HCEC 1CT (cell line): Measurements from ENCODE around the gene CAPN5.
A peak's percentile ranks its signal among the peaks of the same experiment; 100 is the strongest.

ENCODE experiments used
- DNase-seq: peaks from one replicate; pipeline ENCODE4 v3.0.0-alpha.2; 2017

The CAPN5 gene

DNA sequence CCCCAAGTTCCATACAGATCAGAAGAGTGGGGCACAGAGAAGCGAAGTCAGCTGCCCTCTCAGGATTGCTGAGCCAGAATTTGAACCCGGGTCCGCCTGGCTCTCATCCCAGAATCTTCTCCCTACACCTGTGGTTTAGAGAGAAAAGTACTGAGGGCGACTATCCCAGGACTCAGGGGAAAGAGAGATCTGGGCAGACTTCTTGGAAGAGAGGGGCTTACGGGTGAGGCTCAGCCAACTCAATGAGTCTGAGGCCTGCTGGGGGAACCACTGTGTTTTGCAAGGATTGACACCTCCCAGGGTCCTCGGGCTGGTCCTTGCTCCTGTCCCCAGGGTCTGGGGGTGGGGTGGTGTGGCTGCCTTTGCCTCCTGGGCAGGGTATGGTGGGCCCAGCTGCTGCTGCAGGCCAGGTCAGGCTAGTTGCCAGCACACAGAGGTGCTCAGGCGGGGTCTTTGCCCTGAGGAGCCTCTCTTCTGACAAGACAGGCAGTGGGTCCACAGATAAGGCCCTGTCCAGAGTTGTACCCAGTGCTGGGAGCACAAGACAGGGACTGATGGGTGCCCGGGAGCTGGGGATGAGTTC is 1.2 kb downstream of the CAPN5 start:
- no peak for DNase-seq

DNA sequence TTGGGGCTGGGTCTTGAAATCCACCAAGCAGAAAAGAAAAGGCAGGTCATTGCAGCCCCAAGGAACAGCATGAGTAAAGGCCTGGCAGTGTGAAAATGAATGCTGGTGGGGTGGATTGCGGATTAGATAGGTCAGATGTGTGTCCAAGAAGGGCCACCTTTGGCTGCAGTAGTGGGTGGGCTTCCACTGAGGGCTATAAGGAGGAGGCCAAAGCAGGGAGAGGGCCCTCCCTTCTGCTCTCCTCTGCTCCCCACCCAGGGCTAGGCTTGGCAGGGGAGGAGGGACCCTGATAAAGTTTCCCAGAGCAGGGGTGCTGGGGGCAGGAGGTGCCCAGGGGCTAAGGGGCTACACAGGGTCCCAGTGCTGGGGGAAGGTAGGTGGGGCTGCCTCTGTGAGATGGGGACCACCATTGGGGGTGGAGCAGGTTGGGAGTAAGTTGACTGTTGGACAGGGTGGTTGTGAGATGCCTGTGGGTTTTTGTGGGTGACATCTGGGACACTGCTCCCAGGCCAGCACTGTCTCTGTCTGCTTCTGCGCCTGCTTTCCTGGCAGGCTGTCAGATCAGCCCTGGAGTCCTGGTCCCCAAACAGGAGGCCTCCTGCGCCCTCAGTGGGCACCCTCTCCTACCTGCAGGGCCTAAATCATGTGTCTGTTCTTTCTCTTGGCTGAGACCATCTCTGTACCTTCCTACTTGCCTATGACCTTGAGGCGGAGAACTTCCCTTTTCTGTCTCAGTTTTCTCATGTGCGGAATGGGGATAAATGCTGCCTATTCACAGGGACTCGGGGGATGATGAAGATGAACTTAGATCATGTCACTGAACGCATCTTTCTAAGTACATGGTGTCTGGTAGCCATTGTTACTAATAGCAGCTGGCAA is 1.9 kb downstream of the CAPN5 start:
- no peak for DNase-seq

DNA sequence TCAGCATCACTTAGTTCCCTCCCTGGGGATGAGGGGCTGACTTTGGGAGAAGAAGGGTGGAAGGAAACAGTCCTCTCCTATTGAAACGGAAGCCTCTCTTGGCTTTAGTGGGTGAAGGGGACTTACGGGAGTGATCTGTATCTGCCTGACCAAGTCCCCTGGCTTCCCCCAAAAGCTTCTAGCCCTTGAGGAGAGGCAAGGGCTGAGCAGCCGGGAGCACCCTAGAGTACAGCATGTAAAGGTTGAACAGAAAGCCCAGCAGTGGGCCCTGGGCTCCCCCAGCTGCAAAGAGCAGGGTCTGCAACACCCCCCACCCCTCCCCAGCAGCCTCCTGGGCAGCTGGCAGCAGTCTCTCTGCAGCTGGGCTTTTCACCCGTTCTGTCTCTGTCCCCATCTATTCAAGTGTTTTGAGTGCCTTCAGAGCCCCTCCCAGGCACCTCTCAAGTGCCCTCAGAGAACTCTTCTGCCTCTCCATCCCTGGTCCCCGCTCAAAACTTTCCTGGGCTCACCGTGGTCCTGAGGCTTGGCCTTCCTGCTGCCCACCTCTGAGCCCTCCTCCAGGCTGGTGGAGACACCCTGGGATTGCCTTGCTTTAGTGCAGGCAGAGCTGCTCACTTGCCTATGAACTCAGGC is 2.7 kb downstream of the CAPN5 start:
- no peak for DNase-seq

DNA sequence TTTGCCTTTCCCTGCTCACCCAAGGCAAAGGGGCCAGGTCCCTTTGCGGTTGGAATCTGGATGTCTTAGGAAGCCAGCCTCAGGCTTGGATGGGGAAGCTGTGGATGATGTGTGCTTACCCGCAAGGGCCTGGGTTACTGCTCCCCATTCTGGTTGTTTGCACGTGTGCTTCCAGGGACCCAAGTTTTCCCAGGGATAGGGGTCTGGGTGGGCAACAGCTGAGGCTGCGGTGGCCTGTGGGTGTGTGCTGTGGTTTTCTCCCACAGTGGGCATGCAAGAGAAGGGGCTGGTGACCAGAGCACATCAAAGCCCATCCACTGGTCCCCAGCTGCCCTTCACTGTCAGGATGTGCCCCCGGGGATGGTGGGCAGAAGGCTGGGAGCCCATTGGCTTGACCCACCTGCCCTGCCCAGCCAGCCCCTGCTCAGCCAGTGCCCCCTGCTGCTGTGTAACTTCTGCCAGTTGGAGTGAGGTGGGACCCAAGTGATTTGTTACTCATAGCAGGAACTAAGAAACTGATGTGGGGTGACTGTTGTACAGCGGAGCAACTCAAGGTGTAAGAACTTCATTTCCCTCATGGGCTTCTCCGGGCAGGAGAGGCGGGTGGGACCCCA is 3.3 kb downstream of the CAPN5 start:
- DNase-seq: no peak

DNA sequence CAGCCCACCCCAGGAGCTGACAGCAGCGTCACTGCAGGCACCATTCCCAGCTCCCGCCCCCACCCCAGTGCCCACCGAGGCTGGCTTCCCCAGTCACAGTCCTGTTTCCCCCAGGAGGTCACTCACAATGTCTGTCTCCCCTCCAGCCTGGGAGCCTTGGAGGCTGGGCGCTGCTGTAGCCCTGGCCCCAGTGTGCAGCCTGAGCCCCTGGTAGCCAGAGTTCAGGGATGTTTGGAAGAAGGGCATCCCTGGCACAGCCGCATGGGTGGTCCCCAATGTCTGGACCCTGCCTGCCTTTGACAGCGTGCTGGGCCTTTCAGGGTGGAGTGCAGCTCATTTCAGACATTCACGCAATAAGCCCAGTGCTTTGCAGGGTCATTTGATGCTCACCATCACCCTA is 4.3 kb downstream of the CAPN5 start:
- no peak for DNase-seq

DNA sequence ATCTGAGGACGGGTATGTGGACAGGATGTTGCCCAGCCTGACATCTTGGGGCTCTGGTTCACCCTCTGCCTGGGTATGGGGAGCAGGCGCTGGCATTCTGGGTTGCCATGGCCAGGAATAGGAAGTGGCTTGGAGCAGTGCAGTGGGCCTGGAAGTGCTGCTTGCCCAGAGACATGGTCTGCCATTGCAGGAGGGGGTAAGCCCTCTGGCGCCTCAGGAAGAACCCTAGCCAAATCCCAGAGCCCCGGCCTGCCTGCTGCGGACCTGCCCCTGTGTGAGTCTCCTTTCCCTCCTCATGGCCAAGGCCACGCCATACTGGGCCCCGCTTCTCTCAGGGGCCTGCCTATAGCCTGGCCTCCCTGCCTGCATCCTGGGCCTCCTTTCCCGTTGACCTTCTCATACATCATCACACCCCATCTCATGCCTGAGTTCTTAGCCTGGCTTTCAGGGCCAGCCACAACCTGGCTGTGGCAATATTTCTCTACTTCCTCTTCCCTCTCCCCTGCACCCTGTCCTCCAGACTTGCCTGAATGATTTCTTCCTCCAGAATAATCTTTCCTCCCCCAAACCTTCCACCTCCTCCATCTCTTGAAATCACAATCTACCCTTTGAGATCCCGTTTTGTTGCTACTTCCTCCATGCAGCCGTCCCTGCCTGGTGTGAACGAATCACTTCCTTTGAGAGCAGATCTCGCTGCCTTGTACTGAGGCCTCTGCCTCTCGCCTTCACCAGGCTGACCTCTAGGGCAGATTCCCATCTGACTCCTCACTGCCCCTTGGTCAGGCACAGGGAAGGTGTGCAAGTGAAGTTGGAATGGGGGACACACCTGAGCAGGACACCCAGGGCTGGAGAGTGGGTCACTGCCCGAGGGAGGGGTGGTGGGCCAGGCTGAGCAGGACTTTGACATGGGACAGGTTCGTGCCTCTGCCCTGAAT is 5.2 kb downstream of the CAPN5 start:
- DNase-seq: peak; percentile 52

DNA sequence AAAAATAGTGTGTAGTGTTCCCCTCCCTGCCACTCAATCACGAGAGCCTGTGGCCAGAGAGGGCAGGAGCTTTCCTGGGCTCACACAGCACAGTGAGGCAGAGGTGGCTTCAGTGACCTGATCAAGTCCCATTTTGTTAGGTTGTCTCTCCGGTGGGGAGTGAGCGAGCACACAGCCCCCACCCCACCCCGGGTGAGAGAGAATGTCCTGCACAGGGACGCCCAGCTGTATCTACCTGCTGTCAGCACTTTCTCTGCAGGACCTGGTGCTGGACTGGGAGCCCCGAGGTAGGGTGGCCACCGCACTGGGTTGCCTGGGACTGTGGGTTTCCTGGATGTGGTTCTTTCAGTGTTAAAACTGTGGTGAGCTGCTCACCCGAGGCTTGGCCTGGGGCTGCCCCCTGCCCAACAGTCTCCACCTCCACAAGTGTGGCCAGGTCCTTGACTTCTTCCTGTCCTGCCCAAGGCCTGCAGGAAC is 6.1 kb downstream of the CAPN5 start:
- no peak for DNase-seq

DNA sequence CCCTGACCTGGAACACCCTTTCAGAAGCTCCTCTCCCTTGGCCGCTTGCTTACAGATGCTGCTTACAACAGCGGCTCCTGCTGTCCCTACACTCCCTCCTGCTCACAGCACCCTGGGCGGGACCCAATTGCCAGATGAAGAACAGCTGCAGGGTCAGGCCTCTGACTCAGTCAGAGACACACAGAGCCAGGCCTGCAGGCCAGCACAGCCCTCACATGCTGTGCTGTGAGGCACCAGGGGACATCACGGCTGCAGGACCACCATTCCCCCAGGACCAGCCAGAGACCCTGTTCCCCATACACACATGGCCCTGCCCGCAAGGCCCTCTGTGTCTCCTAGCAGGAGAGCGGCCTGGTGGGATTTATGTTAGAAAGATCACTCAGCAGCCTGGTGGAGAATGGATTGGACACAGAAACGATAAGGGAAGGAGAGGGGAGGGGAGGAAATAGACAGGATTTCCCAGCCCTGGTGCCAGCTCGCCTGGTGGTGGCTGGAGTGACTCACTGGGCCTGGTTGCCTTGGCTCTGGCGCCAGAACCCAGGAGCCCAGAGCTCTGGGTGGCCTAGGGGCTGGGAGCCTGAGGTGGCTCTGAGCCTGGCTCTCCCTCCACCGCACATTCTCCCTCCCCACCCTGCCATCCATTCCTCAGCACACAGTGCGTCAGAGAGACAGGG is 6.7 kb downstream of the CAPN5 start:
- peak; percentile 98 for DNase-seq

DNA sequence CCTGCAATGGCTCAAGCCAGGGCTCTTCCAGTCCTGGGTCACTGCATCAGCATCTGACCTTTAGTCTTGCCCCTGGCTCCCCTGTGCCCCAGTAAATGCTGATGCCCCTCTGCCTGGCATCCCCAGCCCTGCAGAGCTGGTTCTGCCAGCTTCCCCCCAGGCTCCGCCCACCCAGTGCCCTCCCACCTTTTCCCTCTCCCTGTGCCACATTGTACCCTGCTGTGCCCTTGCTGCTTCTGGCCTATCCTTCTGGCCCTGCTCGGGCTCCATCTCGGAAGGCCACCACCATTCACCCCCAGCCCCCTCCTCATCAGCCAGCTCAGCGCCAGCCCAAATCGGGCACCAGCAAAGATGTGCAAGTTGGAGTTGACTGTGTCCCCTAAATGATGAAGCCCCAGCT is 7.4 kb downstream of the CAPN5 start:
- no peak for DNase-seq

DNA sequence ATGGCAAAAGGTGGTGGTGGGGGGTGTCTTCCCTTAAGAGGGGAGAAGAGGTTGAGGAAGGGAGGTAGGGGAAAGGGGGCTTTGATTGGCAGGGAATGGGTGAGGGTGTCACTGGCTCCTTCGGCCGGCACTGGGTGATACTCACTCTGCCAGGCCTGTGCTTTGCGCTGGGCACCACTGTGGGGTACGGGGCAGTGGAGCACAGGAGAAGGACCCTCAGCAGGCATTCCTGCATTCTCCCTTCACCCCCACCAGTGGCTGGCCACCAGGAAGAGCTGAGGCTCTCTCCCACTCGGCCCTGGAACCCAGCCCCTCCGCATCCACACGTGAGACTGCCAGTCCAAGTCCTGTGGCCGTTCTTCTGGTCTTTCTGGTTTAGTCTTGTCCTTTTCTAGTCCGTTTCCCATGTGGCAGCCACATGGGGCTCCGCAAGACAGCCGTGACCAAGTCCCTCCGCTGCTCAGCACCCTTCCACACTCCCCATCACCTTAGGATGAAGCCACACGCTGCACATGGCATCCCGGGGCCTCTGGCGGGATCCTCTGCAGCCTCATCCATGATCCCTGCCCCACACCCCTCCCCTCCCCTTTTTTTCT is 8.0 kb downstream of the CAPN5 start:
- DNase-seq: no peak

DNA sequence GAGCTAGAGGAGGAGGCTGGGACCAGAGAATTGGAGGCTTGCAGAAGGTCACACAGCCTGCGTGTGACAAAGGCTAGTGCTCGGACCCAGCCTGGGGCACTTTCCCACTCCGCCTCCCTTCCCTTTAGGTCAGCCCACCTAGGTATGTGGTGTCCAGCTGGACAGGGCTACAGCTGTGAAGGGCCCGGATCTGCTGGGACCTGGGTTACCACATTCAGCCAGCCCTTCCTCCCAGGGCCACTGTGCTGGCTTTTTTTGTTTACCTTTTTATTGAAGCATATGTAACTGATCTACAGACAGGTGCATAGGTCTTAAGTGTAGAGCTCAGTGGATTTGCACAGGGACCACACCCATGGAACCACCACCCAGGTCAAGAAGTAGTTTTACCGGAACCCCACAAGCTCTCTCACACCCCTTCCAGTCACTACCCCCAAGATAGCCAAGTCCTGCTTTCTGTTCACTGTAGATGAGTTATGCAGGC is 8.7 kb downstream of the CAPN5 start:
- no peak for DNase-seq

DNA sequence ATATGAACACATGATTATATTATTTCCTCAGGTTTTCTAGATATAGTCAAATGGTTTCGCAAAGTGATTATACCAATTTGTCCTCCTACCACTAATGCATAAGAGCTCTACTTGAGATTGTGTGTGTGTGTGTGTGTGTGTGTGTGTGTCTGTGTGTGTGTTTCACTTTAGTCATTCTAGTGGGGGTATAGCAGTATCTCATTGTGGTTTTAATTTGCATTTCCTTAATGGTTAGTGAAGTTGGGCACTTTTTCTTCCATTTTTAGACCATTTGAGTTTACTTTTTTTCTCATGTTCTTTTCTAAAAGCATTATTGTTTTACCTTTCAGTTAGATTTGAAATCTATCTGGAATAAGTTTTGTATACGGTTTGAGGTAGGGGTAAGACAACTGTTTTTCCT is 12.9 kb downstream of the CAPN5 start:
- DNase-seq: no peak

DNA sequence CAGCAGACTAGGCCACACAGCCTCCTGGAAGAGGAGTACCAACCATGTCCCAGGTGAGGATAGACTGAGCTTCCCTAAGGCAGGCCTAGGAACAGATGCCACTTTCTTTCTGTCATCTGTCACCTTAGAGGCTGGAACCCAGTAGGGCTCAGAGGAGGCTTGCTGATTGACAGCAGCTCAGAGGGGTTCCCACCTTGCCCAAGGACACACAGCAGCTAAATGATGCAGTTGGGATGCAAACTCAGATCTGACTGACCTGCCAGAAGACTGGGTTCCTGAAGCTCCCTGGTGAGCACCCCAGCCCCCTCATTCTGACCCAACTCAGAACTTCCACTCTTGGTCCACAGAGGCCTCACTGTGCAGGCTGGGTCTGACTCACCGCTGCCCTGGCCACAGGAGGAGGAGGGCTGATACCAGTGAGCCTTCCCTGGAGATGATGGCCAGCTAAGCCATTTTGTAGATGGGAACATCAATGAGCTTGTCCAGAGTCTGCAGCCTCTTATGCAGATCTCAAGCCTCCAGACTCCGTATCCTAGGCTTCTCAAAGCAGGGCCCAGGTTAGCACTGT is 14.0 kb downstream of the CAPN5 start:
- DNase-seq: peak; percentile 31

DNA sequence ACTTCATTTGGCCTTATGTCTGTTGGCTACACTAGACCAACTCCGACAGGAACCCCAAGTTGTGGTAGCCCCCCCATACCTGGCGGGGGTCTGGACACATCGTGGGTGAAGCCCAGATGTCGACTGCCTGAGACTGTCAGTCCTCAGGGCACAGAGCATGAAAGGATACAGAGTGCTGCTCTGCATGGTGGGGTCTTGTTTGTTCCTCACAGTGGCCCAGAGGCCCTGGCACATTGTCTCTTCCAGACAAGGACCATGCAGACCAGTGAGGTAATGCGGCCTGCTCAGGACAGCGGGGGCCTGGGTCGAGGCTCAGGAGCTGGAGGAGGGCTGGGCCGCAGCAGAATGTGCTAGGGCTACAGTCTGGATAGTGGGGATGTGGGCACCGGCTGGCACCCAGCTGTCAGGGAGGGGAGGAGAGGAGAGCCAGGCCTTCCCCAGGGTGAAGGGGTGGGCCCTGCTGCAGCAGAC is 14.6 kb downstream of the CAPN5 start:
- no peak for DNase-seq

DNA sequence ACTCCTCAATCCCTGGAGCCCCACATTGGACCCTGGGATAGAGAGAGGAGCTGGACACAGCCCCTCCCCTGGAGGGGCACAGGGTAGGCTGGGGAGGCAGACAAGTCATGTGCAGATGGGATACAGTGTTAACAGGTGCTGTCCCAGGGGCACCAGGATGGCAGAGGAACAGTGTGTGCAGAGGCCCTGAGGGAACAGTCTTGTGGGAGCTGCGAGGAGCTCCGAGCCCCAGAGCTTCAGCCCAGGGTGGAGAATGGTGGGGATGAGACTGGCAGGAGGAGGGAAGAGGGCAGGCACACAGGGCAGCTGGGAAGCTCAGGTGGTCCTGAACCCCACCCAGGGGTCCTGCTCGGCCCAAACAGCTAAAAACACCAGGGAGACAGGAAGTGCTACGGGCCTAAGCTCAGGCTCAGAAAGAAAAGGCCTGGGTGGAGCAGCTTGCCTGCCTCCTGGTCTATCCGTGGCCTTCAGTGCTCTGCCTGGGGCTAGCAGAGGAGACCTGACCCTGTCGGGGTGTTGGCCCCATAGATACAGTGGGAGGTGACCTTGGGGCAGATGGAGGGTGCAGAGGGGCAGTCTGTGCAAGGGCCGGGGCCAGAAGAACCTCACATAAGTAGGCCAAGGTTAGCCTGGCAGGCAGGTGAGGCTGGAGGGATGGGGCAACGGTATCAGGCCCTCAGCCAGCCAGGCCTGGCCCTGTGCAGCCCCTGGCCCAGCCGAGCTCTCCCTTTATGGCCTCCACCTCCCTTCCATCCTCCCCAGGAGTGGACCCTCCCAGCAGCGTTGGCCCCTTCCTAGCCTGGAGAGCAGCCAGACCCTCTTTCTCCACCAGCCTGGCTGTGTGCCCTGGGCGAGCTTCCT is 15.4 kb downstream of the CAPN5 start:
- no peak for DNase-seq

DNA sequence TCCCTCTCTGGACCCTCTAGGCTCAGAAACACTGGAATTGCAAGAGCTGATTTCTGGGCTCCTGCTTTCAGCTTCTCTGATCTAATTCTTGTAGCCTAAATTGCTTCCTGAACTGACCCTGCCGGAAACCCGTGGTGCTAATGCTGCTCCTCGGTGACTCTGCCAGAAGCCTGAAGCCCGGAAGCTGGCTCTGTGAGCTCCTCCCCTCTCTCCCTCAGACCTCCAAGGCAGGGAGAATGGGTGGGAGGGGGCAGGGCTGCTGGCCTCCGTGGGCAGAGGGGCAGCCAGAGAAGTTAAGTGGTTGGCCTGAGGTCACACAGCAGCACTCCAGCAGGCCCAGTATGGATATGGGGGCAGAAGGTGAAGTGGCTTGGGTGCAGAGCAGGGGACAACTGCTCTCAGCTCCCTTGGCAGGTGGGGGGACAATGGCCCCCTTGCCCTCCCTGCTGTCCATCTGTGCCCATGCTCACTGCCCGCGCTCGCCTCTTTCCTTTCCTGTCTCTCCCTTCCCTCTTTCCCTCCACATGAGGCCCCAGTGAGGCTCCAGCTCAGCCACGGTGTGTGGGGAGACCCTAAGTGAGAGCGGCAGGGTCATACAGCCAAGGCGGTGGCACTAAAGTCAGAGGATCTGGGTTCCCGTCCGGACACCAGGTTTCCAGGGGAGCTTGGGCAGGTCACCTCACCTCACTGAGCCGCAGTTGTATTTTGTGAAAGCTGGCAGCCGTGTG is 16.2 kb downstream of the CAPN5 start:
- no peak for DNase-seq

DNA sequence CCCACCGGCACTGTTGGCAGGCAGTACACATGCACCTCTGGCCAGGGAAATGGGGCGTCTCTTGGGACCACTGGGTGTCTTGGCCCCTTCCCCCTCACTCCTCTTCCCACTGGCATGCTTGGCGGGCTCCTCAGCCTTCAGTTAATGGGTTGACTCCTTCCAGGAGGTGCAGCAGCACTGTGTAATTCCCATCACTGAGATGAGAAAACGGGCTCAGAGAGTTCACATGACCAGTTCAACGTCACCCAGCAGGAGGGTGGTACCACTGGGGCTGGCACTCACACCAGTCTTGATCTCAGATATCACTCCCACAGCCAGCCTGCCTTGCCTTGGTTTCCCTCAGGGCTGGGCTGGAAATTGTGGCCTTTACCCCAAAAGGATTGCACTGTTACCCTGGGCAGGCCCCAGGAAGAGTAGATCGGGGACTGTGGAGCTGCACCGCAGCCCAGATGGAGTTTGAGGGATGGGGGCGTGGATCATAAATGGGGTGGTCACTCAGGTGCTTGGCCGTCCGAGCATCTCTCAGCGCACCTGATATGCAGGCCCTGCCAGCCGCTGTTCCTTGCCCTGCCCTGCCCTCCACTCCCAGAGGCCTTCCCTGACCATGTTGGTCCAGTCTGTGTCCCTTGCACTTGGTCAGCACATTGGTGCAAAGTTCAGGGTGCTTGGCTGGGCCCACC is 16.9 kb downstream of the CAPN5 start:
- no peak for DNase-seq

DNA sequence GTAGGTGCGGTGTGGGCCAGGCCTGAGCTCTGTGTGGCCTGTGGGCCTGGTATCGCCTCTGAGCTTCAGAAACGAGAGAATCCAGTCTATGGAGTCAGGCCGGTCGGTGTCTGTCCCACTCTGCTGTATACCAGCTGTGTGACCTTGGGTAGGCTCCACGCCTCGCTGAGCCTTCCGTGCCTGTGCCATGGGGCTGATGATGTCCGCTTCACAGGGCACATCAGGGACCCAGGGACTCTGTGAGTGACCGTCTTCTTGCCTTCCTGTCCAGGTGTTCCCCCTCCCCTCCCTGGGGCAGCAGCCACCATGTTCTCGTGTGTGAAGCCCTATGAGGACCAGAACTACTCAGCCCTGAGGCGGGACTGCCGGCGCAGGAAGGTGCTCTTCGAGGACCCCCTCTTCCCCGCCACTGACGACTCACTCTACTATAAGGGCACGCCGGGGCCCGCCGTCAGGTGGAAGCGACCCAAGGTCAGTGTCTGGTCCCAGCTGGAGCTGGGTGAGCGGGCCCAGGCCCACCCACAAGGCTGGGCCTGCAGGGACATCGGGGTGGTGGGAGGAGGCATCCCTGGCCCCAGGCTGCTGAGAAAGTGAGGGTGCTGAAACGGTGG is 17.9 kb downstream of the CAPN5 start:
- no peak for DNase-seq
